ENCODE measurements around the gene PLPP2. TPM values are rescaled to one million over a fixed set of nuclear protein-coding genes. Genes with fewer than 3 reads are reported as not detected.

PLPP2 gene
- polyA plus RNA-seq, 1 donor from 2014 or later, result 2.1 TPM

DNA sequence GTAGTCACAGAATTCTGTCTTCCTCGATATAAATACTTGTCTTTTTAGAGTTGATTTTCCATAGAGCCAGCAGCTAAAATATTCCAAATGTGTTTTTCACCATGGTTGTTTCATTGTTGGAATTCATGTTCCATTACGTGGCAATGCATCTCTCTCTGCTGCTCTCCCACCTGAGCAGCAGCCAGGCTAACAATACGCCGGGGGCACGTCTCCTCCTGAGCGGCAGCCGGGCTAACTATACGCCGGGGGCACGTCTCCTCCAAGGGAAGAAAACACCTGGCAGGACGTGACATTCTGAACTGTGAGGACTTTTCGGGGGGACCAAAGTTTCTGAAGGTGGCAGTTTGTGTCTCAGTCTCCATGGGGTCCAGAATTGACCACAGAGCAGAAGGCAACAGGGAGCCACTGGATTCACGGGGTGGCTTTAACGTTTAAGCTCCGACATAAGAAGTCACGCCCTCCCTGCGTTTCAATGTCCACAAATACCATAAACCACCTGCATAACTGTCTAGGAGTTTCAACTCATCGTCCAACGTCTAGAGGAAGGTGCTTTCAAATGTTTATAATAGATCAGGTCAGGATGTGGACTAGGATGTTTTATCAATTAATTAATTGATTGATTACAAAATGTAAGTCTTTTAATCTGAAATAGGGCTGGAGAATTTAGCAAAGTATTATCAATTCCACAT is 15.1 kb downstream of the PLPP2 start:
- H4K20me1 ChIP-seq (ENCODE audit: insufficient read depth), result no peaks in the 10 kb centered on the region
- no peaks in the 10 kb centered on the region for H3F3A ChIP-seq (ENCODE audit: insufficient read depth, low read length, poor library complexity, severe bottlenecking)
- no peaks in the 10 kb centered on the region for H3K9me3 ChIP-seq (ENCODE audit: low read length)
- H3K9ac ChIP-seq (ENCODE audit: low read length), result no peak overlapping the region
- H3K27me3 ChIP-seq (ENCODE audit: insufficient read depth, low read depth, low read length), result peaks cover 5% of the 10 kb centered on the region
- TF ChIP-seq MXI1 (conservative IDR thresholded peaks at IDR 0.05; ENCODE audit: poor library complexity, severe bottlenecking) (no peak), POLR2AphosphoS5 (IDR thresholded peaks at IDR 0.05) (no peak), TAF1 (IDR thresholded peaks at IDR 0.05; ENCODE audit: low read depth) (no peak), EZH2 (IDR thresholded peaks at IDR 0.05; ENCODE audit: borderline replicate concordance, insufficient read depth, low read length, poor library complexity, severe bottlenecking) (no peak), EP300 (conservative IDR thresholded peaks at IDR 0.05; ENCODE audit: poor library complexity, severe bottlenecking) (no peak), SMC3 (conservative IDR thresholded peaks at IDR 0.05; ENCODE audit: poor library complexity) (no peak), RAD21 (conservative IDR thresholded peaks at IDR 0.05) (no peak)
- TF ChIP-seq, protein P1, sequence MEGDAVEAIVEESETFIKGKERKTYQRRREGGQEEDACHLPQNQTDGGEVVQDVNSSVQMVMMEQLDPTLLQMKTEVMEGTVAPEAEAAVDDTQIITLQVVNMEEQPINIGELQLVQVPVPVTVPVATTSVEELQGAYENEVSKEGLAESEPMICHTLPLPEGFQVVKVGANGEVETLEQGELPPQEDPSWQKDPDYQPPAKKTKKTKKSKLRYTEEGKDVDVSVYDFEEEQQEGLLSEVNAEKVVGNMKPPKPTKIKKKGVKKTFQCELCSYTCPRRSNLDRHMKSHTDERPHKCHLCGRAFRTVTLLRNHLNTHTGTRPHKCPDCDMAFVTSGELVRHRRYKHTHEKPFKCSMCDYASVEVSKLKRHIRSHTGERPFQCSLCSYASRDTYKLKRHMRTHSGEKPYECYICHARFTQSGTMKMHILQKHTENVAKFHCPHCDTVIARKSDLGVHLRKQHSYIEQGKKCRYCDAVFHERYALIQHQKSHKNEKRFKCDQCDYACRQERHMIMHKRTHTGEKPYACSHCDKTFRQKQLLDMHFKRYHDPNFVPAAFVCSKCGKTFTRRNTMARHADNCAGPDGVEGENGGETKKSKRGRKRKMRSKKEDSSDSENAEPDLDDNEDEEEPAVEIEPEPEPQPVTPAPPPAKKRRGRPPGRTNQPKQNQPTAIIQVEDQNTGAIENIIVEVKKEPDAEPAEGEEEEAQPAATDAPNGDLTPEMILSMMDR (IDR thresholded peaks at IDR 0.05; ENCODE audit: poor library complexity, severe bottlenecking), result no peak
- TF ChIP-seq, protein P2, sequence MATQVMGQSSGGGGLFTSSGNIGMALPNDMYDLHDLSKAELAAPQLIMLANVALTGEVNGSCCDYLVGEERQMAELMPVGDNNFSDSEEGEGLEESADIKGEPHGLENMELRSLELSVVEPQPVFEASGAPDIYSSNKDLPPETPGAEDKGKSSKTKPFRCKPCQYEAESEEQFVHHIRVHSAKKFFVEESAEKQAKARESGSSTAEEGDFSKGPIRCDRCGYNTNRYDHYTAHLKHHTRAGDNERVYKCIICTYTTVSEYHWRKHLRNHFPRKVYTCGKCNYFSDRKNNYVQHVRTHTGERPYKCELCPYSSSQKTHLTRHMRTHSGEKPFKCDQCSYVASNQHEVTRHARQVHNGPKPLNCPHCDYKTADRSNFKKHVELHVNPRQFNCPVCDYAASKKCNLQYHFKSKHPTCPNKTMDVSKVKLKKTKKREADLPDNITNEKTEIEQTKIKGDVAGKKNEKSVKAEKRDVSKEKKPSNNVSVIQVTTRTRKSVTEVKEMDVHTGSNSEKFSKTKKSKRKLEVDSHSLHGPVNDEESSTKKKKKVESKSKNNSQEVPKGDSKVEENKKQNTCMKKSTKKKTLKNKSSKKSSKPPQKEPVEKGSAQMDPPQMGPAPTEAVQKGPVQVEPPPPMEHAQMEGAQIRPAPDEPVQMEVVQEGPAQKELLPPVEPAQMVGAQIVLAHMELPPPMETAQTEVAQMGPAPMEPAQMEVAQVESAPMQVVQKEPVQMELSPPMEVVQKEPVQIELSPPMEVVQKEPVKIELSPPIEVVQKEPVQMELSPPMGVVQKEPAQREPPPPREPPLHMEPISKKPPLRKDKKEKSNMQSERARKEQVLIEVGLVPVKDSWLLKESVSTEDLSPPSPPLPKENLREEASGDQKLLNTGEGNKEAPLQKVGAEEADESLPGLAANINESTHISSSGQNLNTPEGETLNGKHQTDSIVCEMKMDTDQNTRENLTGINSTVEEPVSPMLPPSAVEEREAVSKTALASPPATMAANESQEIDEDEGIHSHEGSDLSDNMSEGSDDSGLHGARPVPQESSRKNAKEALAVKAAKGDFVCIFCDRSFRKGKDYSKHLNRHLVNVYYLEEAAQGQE (IDR thresholded peaks at IDR 0.05; ENCODE audit: borderline replicate concordance), result no peak
- H3K4me3 ChIP-seq (ENCODE audit: low read length), result no peak overlapping the region
- H3K36me3 ChIP-seq (ENCODE audit: insufficient read depth, low read length), result no peaks in the 10 kb centered on the region
- H3K9me2 ChIP-seq (ENCODE audit: insufficient read depth, low read length), result no peaks in the 10 kb centered on the region
- H3K27ac ChIP-seq (ENCODE audit: low read length), result no peak overlapping the region
- H3K4me2 ChIP-seq (ENCODE audit: low read length), result no peak overlapping the region
- no peak overlapping the region for H2AFZ ChIP-seq (ENCODE audit: low read depth, low read length)
- H3K79me2 ChIP-seq (replicated peaks; ENCODE audit: insufficient read depth, low read length), result no peaks in the 10 kb centered on the region

DNA sequence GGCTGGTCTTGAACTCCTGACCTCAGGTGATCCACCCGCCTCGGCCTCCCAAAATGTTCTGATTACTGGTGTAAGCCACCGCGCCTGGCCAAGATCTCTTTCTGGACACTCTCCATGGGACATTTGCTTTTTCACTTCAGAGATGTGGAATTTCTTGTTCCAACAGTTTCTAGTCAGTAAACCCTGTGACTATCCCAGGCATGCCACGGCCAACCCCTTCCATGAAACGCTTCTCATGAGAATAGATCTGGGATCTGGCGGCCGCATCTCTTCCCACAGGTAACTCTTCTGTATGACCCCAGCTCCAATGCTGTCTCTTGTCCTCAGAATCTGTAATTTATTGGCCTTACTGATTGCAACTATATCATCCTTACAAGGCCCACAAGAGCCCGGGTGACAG is 16.2 kb downstream of the PLPP2 start:
- Histone ChIP-seq H3F3A (ENCODE audit: insufficient read depth, low read length, poor library complexity, severe bottlenecking) (no peaks in the 10 kb centered on the region), H4K20me1 (ENCODE audit: insufficient read depth) (no peaks in the 10 kb centered on the region), H3K9me2 (ENCODE audit: insufficient read depth, low read length) (no peaks in the 10 kb centered on the region), H2AFZ (ENCODE audit: low read depth, low read length) (no peak overlapping the region), H3K4me3 (ENCODE audit: low read length) (no peak overlapping the region), H3K36me3 (ENCODE audit: insufficient read depth, low read length) (no peaks in the 10 kb centered on the region), H3K9me3 (ENCODE audit: low read length) (no peaks in the 10 kb centered on the region), H3K4me2 (ENCODE audit: low read length) (no peak overlapping the region), H3K9ac (ENCODE audit: low read length) (no peak overlapping the region), H3K27me3 (ENCODE audit: insufficient read depth, low read depth, low read length) (peaks cover 5% of the 10 kb centered on the region), H3K27ac (ENCODE audit: low read length) (no peak overlapping the region), H3K79me2 (replicated peaks; ENCODE audit: insufficient read depth, low read length) (no peaks in the 10 kb centered on the region)
- TF ChIP-seq, protein P2 (IDR thresholded peaks at IDR 0.05; ENCODE audit: borderline replicate concordance), result no peak
- no peak for TF ChIP-seq RAD21 (conservative IDR thresholded peaks at IDR 0.05)
- TF ChIP-seq MXI1 (conservative IDR thresholded peaks at IDR 0.05; ENCODE audit: poor library complexity, severe bottlenecking), result no peak
- no peak for TF ChIP-seq EZH2 (IDR thresholded peaks at IDR 0.05; ENCODE audit: borderline replicate concordance, insufficient read depth, low read length, poor library complexity, severe bottlenecking)
- no peak for TF ChIP-seq SMC3 (conservative IDR thresholded peaks at IDR 0.05; ENCODE audit: poor library complexity)
- TF ChIP-seq, protein P1 (IDR thresholded peaks at IDR 0.05; ENCODE audit: poor library complexity, severe bottlenecking), result no peak
- TF ChIP-seq EP300 (conservative IDR thresholded peaks at IDR 0.05; ENCODE audit: poor library complexity, severe bottlenecking), result no peak
- TF ChIP-seq POLR2AphosphoS5 (IDR thresholded peaks at IDR 0.05), result no peak
- no peak for TF ChIP-seq TAF1 (IDR thresholded peaks at IDR 0.05; ENCODE audit: low read depth)
